HCT116 (cell line): Measurements from ENCODE around the gene ACP2. TPM values are rescaled to one million over a fixed set of nuclear protein-coding genes. Genes with fewer than 3 reads are reported as not detected.

Source experiments
- ATAC-seq: fragments of 200-7000 bp; cut with Tn5 transposase; 2 replicates; pipeline ENCODE4 v1.9.1; 2020; ENCODE audit warnings: mild to moderate bottlenecking, moderate library complexity
- BruUV-seq: library from RNA; stranded (reverse); fragments of 400-500 nt; replicated peaks from 2 replicates; lab custom pipeline; 2021; lab: Mats Ljungman, UMichigan
- CTCF ChIA-PET: fragments of 300-600 bp; sonication (Branson Sonifier 250); formaldehyde crosslinking; loops from one replicate; lab custom pipeline; 2021; ENCODE audit warnings: antibody characterized with exemption; lab: Charles Lee
- POLR2A ChIA-PET: fragments of 300-600, 350-600 bp; sonication (Branson Sonifier 250); formaldehyde crosslinking; loops from one replicate; lab custom pipeline; 2021; ENCODE audit warnings: antibody characterized with exemption; lab: Charles Lee
- RAD21 ChIA-PET, 2 experiments: fragments of 300-600 bp; sonication (Branson Sonifier 250); formaldehyde crosslinking; loops; one replicate each; lab custom pipeline; 2023; ENCODE audit warnings: low total read pairs in 2 of 2; ENCODE audit not compliant: uncharacterized antibody in 2 of 2, unreplicated experiment in 2 of 2, low non-redundant PET in 1 of 2; lab: Charles Lee
- DNase-seq: peaks from one replicate; pipeline ENCODE4 v3.0.0-alpha.2; 2010; ENCODE audit warnings: low read depth, low spot score
- H2AFZ ChIP-seq: fragments of 200-600 bp; shearing (Covaris generic), sonication (generic); 2 replicates; pipeline ENCODE4 v1.6.1; 2017; ENCODE audit warnings: low read depth, mixed run types, mixed read lengths, antibody characterized with exemption, low read length; ENCODE audit not compliant: poor library complexity, severe bottlenecking
- H3K27ac ChIP-seq: 2 replicates; pipeline ENCODE4 v1.5.1; 2012; ENCODE audit warnings: low read depth, low read length
- H3K27me3 ChIP-seq: fragments of 200-600 bp; sonication (generic); 2 replicates; pipeline ENCODE4 v1.6.1; 2016; ENCODE audit warnings: mixed run types, low read length, mixed read lengths; ENCODE audit not compliant: insufficient read depth
- H3K36me3 ChIP-seq, 2 experiments: fragments of 200-500 bp in 1 of 2; fragments of 200-600 bp in 1 of 2; sonication (Bioruptor generic) in 1 of 2; sonication (generic) in 1 of 2; 2 replicates each; pipeline versions ENCODE4 v1.5.1 to v1.6.1; 2014 to 2016; ENCODE audit warnings: low read length in 2 of 2, inconsistent platforms in 1 of 2, mixed read lengths in 1 of 2, mixed run types in 1 of 2; ENCODE audit not compliant: insufficient read depth in 2 of 2, control insufficient read depth in 1 of 2
- H3K4me1 ChIP-seq, 2 experiments: fragments of 200-600 bp in 1 of 2; sonication (generic) in 1 of 2; 2 replicates each; pipeline versions ENCODE4 v1.5.1 to v1.6.1; 2012 to 2017; ENCODE audit warnings: low read length in 2 of 2, inconsistent platforms in 1 of 2, mild to moderate bottlenecking in 1 of 2, mixed read lengths in 1 of 2, mixed run types in 1 of 2, moderate library complexity in 1 of 2; ENCODE audit not compliant: insufficient read depth in 2 of 2, control insufficient read depth in 1 of 2
- H3K4me2 ChIP-seq: fragments of 200-600 bp; sonication (generic); 2 replicates; pipeline ENCODE4 v1.6.1; 2017; ENCODE audit warnings: mixed run types, low read length, mixed read lengths
- H3K4me3 ChIP-seq, 2 experiments: fragments of 200-600 bp in 1 of 2; sonication (generic) in 1 of 2; replicated peaks in 1 of 2; 2 replicates each; pipeline ENCODE4 v1.5.1; 2011 to 2016; ENCODE audit warnings: low read length in 2 of 2, control low read depth in 1 of 2, low read depth in 1 of 2, mild to moderate bottlenecking in 1 of 2, mixed read lengths in 1 of 2, mixed run types in 1 of 2
- H3K79me2 ChIP-seq: fragments of 200-600 bp; sonication (generic); 2 replicates; pipeline ENCODE4 v1.6.1; 2017; ENCODE audit warnings: mild to moderate bottlenecking, mixed run types, low read length, moderate library complexity, mixed read lengths; ENCODE audit not compliant: insufficient read depth
- H3K9ac ChIP-seq: fragments of 200-600 bp; sonication (generic); 2 replicates; pipeline ENCODE4 v1.6.1; 2016; ENCODE audit warnings: low read length, mixed read lengths
- H3K9me2 ChIP-seq: fragments of 200-600 bp; sonication (generic), shearing (Covaris generic); 2 replicates; pipeline ENCODE4 v1.6.1; 2017; ENCODE audit warnings: mixed run types, mild to moderate bottlenecking, moderate library complexity; ENCODE audit not compliant: insufficient read depth
- H3K9me3 ChIP-seq, 2 experiments: fragments of 200-500 bp in 1 of 2; fragments of 200-600 bp in 1 of 2; sonication (Bioruptor generic) in 1 of 2; sonication (generic) in 1 of 2; 2 replicates each; pipeline ENCODE4 v1.6.1; 2014 to 2017; ENCODE audit warnings: low read length in 2 of 2, mixed read lengths in 2 of 2, inconsistent platforms in 1 of 2, low read depth in 1 of 2, mild to moderate bottlenecking in 1 of 2, mixed run types in 1 of 2, moderate library complexity in 1 of 2; ENCODE audit not compliant: control insufficient read depth in 1 of 2, insufficient read depth in 1 of 2
- H4K20me1 ChIP-seq: fragments of 200-600 bp; sonication (generic), shearing (Covaris generic); 2 replicates; pipeline ENCODE4 v1.6.1; 2017; ENCODE audit warnings: mixed run types, mild to moderate bottlenecking, moderate library complexity; ENCODE audit not compliant: insufficient read depth
- CEBPB ChIP-seq: IDR thresholded peaks from 2 replicates; pipeline ENCODE4 v1.6.1; 2012; ENCODE audit warnings: low read depth
- EZH2phosphoT487 ChIP-seq: fragments of 200-600 bp; IDR thresholded peaks from 2 replicates; pipeline ENCODE4 v1.6.1; 2018; ENCODE audit warnings: antibody characterized with exemption, borderline replicate concordance
- RAD21 ChIP-seq: IDR thresholded peaks from 2 replicates; pipeline ENCODE4 v1.6.1; 2012; ENCODE audit warnings: low read depth, mild to moderate bottlenecking
- SIN3A ChIP-seq: IDR thresholded peaks from 2 replicates; pipeline ENCODE4 v1.6.1; 2012; ENCODE audit warnings: low read depth
- SRF ChIP-seq: IDR thresholded peaks from 2 replicates; pipeline ENCODE4 v1.6.1; 2012; ENCODE audit warnings: low read depth
- TCF7L2 ChIP-seq: IDR thresholded peaks from 2 replicates; pipeline ENCODE4 v1.7.0; 2011; ENCODE audit warnings: borderline replicate concordance, inconsistent platforms; ENCODE audit not compliant: insufficient read depth, insufficient read length; ENCODE audit errors: extremely low read depth
- intact Hi-C: fragments of 100-400 bp; cut with micrococcal nuclease; formaldehyde crosslinking; loops from 2 replicates; pipeline ENCODE4 v1.10.0; 2022
- total RNA-seq: library from RNA; stranded (reverse); gene quantifications from one replicate; pipeline ENCODE4 v1.2.1, GENCODE V29; 2021; ENCODE audit not compliant: unreplicated experiment

The ACP2 gene
- total RNA-seq, 1 experiment from 2014 or later, result 21.5 TPM

- no peak for TF ChIP-seq RAD21
- ChIA-PET POLR2A (interaction anchor here (0.6 kb wide), 1 partner anchor 24 kb away, joined by 3 read pairs; no protein-coding TSS in a partner anchor), RAD21 (no interaction called here), CTCF (interaction anchor here (0.6 kb wide), 1 partner anchor 232 kb away, joined by 4 read pairs; no protein-coding TSS in a partner anchor)
- Histone ChIP-seq H3K9ac (no peak overlapping the region), H3K4me3 (no peak overlapping the region), H3K9me3 (no peaks in the 10 kb centered on the region), H3K27me3 (no peaks in the 10 kb centered on the region), H3K9me2 (no peaks in the 10 kb centered on the region), H3K79me2 (peaks cover 24% of the 10 kb centered on the region), H3K36me3 (peaks cover 9 to 16% of the 10 kb centered on the region in 2 experiments; a peak in 2 of 4 replicates), H3K4me2 (no peak overlapping the region), H3K4me1 (peaks cover 0 to 13% of the 10 kb centered on the region in 2 experiments; a peak in 2 of 4 replicates), H4K20me1 (no peaks in the 10 kb centered on the region), H2AFZ (no peak overlapping the region), H3K27ac (no peak overlapping the region)
- no peak for ATAC-seq
- DNase-seq, result no peak
- intact Hi-C loops, result no loop called here
- BruUV-seq, result no TSS peak
Measured at GRCh38 chr11:47222696-47223095, 25.9 kb downstream of the ACP2 start.

DNA sequence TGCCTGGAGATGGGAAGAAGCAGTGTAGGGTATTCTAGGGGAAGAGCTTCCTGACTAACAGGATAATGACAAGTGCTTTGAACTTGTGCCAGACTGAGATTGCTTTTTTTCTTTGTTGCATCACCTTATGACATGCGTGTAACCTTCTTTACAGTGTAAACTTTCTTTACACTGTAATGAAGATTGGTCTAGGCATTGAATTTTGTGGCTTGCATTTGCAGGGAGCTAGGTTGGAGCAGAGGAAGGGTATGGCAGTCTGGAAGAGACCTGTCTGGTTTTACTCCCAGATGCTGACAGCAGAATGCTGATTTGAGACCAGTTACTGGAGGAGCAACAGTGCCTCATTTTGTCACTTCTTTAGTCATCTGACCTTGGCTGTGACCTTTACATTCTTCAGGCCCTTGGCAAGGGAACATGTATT lies 28.2 kb downstream of the ACP2 start:
- intact Hi-C loops, result no loop called here
- CTCF ChIA-PET, result no interaction called here

More for the DNA sequence above, 28.2 kb downstream of the ACP2 start:
- ChIA-PET POLR2A (interaction anchor here (1.1 kb wide), 1 partner anchor 28 kb away, joined by 3 read pairs; the partner anchor contains the start of gene ACP2), RAD21 (no interaction called here)
- H4K20me1 ChIP-seq, result no peaks in the 10 kb centered on the region
- no peak overlapping the region for H2AFZ ChIP-seq
- peaks cover 4 to 10% of the 10 kb centered on the region in 2 experiments; a peak in 2 of 4 replicates for H3K36me3 ChIP-seq
- H3K4me3 ChIP-seq, result no peak overlapping the region
- ATAC-seq, result peak; percentile 17; the same call in 1 of the 2 replicates
- DNase-seq, result no peak
- peaks cover 7 to 29% of the 10 kb centered on the region in 2 experiments for H3K4me1 ChIP-seq
- peak overlapping the region; percentile 29 for H3K4me2 ChIP-seq
- no peak for TF ChIP-seq SRF
- no peak for TF ChIP-seq SIN3A
- TF ChIP-seq EZH2phosphoT487, result no peak
- TF ChIP-seq CEBPB, result peak; percentile 15; the same call in 1 of the 2 replicates
- peak; percentile 71 for TF ChIP-seq TCF7L2
- H3K9me2 ChIP-seq, result no peaks in the 10 kb centered on the region
- H3K9ac ChIP-seq, result 0 out of 2 replicates have a peak overlapping the region, but pooled peaks have one; percentile 8
- no peaks in the 10 kb centered on the region for H3K27me3 ChIP-seq
- H3K9me3 ChIP-seq, result no peaks in the 10 kb centered on the region
- H3K27ac ChIP-seq, result no peak overlapping the region
- peaks cover 43% of the 10 kb centered on the region for H3K79me2 ChIP-seq
- BruUV-seq, result no TSS peak
